ENCODE data around the gene LEO1. TPM values are rescaled to one million over a fixed set of nuclear protein-coding genes. Genes with fewer than 3 reads are reported as not detected.

LEO1 gene
- total and polyA plus RNA-seq, 2 of the 13 experiments (the other 11 are each of a cell fraction or from before 2014, with no cell fraction given) = 17.0 to 60.3 TPM

GRCh38 chr15:52018693-52019393 is 47.3 kb upstream of the LEO1 start, which contains the start of gene MAPK6 (continued):
- TF ChIP-seq KDM5A (IDR thresholded peaks at IDR 0.05; ENCODE audit: borderline replicate concordance, low read length) (no peak), ISX (CRISPR knock-in tag; conservative IDR thresholded peaks at IDR 0.05) (peak; percentile 35; the same call in 1 of the 2 replicates), MAX (IDR thresholded peaks at IDR 0.05) (peak; percentile 91), PHF8 (CRISPR knock-in tag; IDR thresholded peaks at IDR 0.05) (peak; percentile 74), KIAA2018 (CRISPR knock-in tag; IDR thresholded peaks at IDR 0.05; ENCODE audit: borderline replicate concordance) (peak; percentile 76; the same call in 1 of the 2 replicates), MED8 (CRISPR knock-in tag; IDR thresholded peaks at IDR 0.05; ENCODE audit: insufficient replicate concordance) (peak; percentile 86), ZBTB20 (CRISPR knock-in tag; IDR thresholded peaks at IDR 0.05; ENCODE audit: borderline replicate concordance, low read depth) (no peak; the same call in 1 of the 2 replicates), MYC (CRISPR knock-in tag; IDR thresholded peaks at IDR 0.05; ENCODE audit: borderline replicate concordance) (peak; percentile 95), ZNF143 (CRISPR knock-in tag; IDR thresholded peaks at IDR 0.05) (no peak), ETV5 (CRISPR knock-in tag; IDR thresholded peaks at IDR 0.05; ENCODE audit: borderline replicate concordance) (peak; percentile 71; the same call in 1 of the 2 replicates), AHR (CRISPR knock-in tag; IDR thresholded peaks at IDR 0.05) (no peak; the same call in 1 of the 2 replicates), YY1 (IDR thresholded peaks at IDR 0.05; ENCODE audit: insufficient read depth, insufficient replicate concordance, low read depth, low read length) (peak; percentile 96), ZNF510 (CRISPR knock-in tag; IDR thresholded peaks at IDR 0.05; ENCODE audit: low read depth) (0 out of 2 replicates have a peak, but pooled peaks have one; percentile 57), HIC2 (CRISPR knock-in tag; IDR thresholded peaks at IDR 0.05; ENCODE audit: low read depth) (peak; percentile 47; the same call in 1 of the 2 replicates), THAP8 (CRISPR knock-in tag; IDR thresholded peaks at IDR 0.05; ENCODE audit: borderline replicate concordance) (peak; percentile 94; the same call in 1 of the 2 replicates), EZH2 (conservative IDR thresholded peaks at IDR 0.05; ENCODE audit: low read depth, low read length) (no peak), PCBP2 (optimal IDR thresholded peaks at IDR 0.05; ENCODE audit: low read depth, low read length, poor library complexity, severe bottlenecking) (no peak), ZNF703 (CRISPR knock-in tag; IDR thresholded peaks at IDR 0.05; ENCODE audit: borderline replicate concordance) (no peak)

All from HepG2 (cell line).